ENCODE results near the gene C12orf75.
"Not testable (repeated sequence)": the region's sequence is repeated elsewhere in the genome, so short reads cannot be mapped to it uniquely, and the experiment has no call there.

C12orf75 gene

GRCh38 chr12:105378911-105379310 lies 48.4 kb downstream of the C12orf75 start:
- no peak for DNase-seq (ENCODE audit: low read depth)

GRCh38 chr12:105382771-105383622 lies 52.5 kb downstream of the C12orf75 start:
- DNase-seq (ENCODE audit: low read depth): no peak

GRCh38 chr12:105384220-105384619 lies 53.7 kb downstream of the C12orf75 start:
- DNase-seq (ENCODE audit: low read depth): no peak

- DNase-seq (ENCODE audit: low read depth): no peak
Measured at GRCh38 chr12:105384916-105385535, 54.5 kb downstream of the C12orf75 start.

GRCh38 chr12:105386431-105386830 lies 55.9 kb downstream of the C12orf75 start:
- DNase-seq (ENCODE audit: low read depth): no peak

- no peak for DNase-seq (ENCODE audit: low read depth)
Measured at GRCh38 chr12:105391231-105391630, 60.7 kb downstream of the C12orf75 start.

- no peak for DNase-seq (ENCODE audit: low read depth)
Measured at GRCh38 chr12:105393587-105393986, 63.1 kb downstream of the C12orf75 start.

GRCh38 chr12:105396024-105396423 lies 65.5 kb downstream of the C12orf75 start:
- no peak for DNase-seq (ENCODE audit: low read depth)

- no peak for DNase-seq (ENCODE audit: low read depth)
Measured at GRCh38 chr12:105396983-105397382, 66.5 kb downstream of the C12orf75 start.

GRCh38 chr12:105398930-105399329 lies 68.4 kb downstream of the C12orf75 start:
- DNase-seq (ENCODE audit: low read depth): no peak

GRCh38 chr12:105399428-105400081 lies 69.1 kb downstream of the C12orf75 start:
- no peak for DNase-seq (ENCODE audit: low read depth)

- DNase-seq (ENCODE audit: low read depth): no peak
Measured at GRCh38 chr12:105400227-105400626, 69.7 kb downstream of the C12orf75 start.

- no peak for DNase-seq (ENCODE audit: low read depth)
Measured at GRCh38 chr12:105401198-105401597, 70.7 kb downstream of the C12orf75 start.

GRCh38 chr12:105402366-105402765 lies 71.9 kb downstream of the C12orf75 start:
- DNase-seq (ENCODE audit: low read depth): no peak

- DNase-seq (ENCODE audit: low read depth): no peak
Measured at GRCh38 chr12:105403095-105403494, 72.6 kb downstream of the C12orf75 start.

GRCh38 chr12:105404134-105404533 lies 73.6 kb downstream of the C12orf75 start:
- DNase-seq (ENCODE audit: low read depth): not testable (repeated sequence)

GRCh38 chr12:105406497-105406896 lies 76.0 kb downstream of the C12orf75 start:
- no peak for DNase-seq (ENCODE audit: low read depth)

GRCh38 chr12:105409279-105409678 lies 78.8 kb downstream of the C12orf75 start:
- no peak for DNase-seq (ENCODE audit: low read depth)

- DNase-seq (ENCODE audit: low read depth): no peak
Measured at GRCh38 chr12:105409801-105410471, 79.4 kb downstream of the C12orf75 start.

- DNase-seq (ENCODE audit: low read depth): no peak
Measured at GRCh38 chr12:105413911-105414487, 83.5 kb downstream of the C12orf75 start.

- DNase-seq (ENCODE audit: low read depth): no peak
Measured at GRCh38 chr12:105417732-105418131, 87.2 kb downstream of the C12orf75 start.

GRCh38 chr12:105418229-105418628 lies 87.7 kb downstream of the C12orf75 start:
- no peak for DNase-seq (ENCODE audit: low read depth)

Measured in stimulated activated CD8-positive, alpha-beta memory T cell treated with anti-CD3 and anti-CD28 coated beads, Interleukin-15, amount 100 ng/mL, for 1 hour (primary cell).